ENCODE data around the gene PRSS48. TPM values are rescaled to one million over a fixed set of nuclear protein-coding genes. Genes with fewer than 3 reads are reported as not detected.
A peak's percentile ranks its signal among the peaks of the same experiment; 100 is the strongest.
"Not testable (repeated sequence)": the region's sequence is repeated elsewhere in the genome, so short reads cannot be mapped to it uniquely, and the experiment has no call there.

The PRSS48 gene
- total and polyA plus RNA-seq, 4 donors, result 0.21 TPM; not detected in 3

- no peaks in the 10 kb centered on the region for H3K27me3 ChIP-seq (ENCODE audit: control insufficient read depth, insufficient read depth, low read length)
- H3K9me3 ChIP-seq (ENCODE audit: control insufficient read depth, insufficient read depth, low read length), result no peaks in the 10 kb centered on the region
- peaks cover 7% of the 10 kb centered on the region for H3K36me3 ChIP-seq (ENCODE audit: control insufficient read depth, insufficient read depth, low read length)
- H3K27ac ChIP-seq (ENCODE audit: low read depth, low read length), result no peak overlapping the region
- peaks cover 6% of the 10 kb centered on the region for H3K4me1 ChIP-seq (ENCODE audit: control insufficient read depth, insufficient read depth, low read length)
- no CpG with 5 or more reads among the region's 2 CpGs for WGBS (ENCODE audit: insufficient coverage)
- peak in 1 of 6 donors; percentile 31 for DNase-seq (ENCODE audit: low read depth in 4 of 6, low spot score in 6 of 6)
- H3K4me3 ChIP-seq (ENCODE audit: low read depth, low read length), result no peak overlapping the region
These were observed 20.8 kb upstream of the PRSS48 start for GRCh38 chr4:151256134-151256533.

GRCh38 chr4:151257704-151258103 is 19.3 kb upstream of the PRSS48 start:
- 60% methylated on average over 2 of the region's 4 CpGs for WGBS (ENCODE audit: insufficient coverage)
- H3K27ac ChIP-seq (ENCODE audit: low read depth, low read length), result no peak overlapping the region
- no peaks in the 10 kb centered on the region for H3K27me3 ChIP-seq (ENCODE audit: control insufficient read depth, insufficient read depth, low read length)
- peaks cover 7% of the 10 kb centered on the region for H3K36me3 ChIP-seq (ENCODE audit: control insufficient read depth, insufficient read depth, low read length)
- peaks cover 6% of the 10 kb centered on the region for H3K4me1 ChIP-seq (ENCODE audit: control insufficient read depth, insufficient read depth, low read length)
- no peak overlapping the region for H3K4me3 ChIP-seq (ENCODE audit: low read depth, low read length)
- no peak for DNase-seq (ENCODE audit: low read depth in 4 of 6, low spot score in 6 of 6)
- no peaks in the 10 kb centered on the region for H3K9me3 ChIP-seq (ENCODE audit: control insufficient read depth, insufficient read depth, low read length)

DNA sequence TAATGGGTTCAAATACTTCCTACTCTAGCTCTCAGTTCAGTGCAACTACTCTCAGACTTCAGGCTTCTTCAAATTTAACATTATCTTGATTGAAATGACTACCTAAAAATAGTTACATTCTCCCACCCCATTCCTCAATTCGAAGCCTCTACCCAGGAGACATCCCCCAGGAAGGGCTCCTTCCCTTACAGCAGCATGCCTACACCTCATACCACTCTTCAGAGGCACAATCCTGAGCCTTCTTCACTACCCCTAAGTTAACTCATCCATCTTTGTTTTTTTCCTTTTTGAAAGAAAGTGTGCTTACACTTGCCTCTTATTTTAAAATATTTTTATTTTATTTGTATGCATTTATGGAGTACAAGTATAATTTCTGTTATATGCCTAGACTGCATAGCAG is 17.2 kb upstream of the PRSS48 start:
- Histone ChIP-seq H3K36me3 (ENCODE audit: control insufficient read depth, insufficient read depth, low read length) (peaks cover 7% of the 10 kb centered on the region), H3K27ac (ENCODE audit: low read depth, low read length) (no peak overlapping the region), H3K9me3 (ENCODE audit: control insufficient read depth, insufficient read depth, low read length) (no peaks in the 10 kb centered on the region), H3K4me3 (ENCODE audit: low read depth, low read length) (no peak overlapping the region), H3K4me1 (ENCODE audit: control insufficient read depth, insufficient read depth, low read length) (peaks cover 3% of the 10 kb centered on the region), H3K27me3 (ENCODE audit: control insufficient read depth, insufficient read depth, low read length) (no peaks in the 10 kb centered on the region)
- WGBS (ENCODE audit: insufficient coverage), result 100% methylated on average over 1 of the region's 1 CpG
- DNase-seq (ENCODE audit: low read depth in 4 of 6, low spot score in 6 of 6), result no peak

DNA sequence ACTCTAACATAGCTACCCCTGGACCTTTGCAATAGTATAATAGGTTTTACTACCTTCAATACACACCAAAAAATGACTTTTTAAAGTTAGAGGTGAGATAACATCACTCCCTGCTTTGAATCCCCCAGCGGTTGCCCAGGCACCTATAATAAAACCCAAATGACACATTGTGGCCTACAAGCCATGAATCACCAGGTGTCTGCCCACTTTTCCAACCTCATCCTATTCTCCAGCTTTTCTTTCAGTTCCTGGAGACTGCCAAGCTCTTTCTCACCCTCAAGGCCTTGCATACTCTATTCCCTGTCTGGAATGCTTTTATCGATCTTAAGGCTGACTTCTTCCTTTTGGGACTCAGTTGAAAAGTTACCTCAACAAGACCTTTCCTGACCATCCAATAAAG is 16.4 kb upstream of the PRSS48 start:
- Histone ChIP-seq H3K9me3 (ENCODE audit: control insufficient read depth, insufficient read depth, low read length) (no peaks in the 10 kb centered on the region), H3K27me3 (ENCODE audit: control insufficient read depth, insufficient read depth, low read length) (no peaks in the 10 kb centered on the region), H3K4me1 (ENCODE audit: control insufficient read depth, insufficient read depth, low read length) (peaks cover 3% of the 10 kb centered on the region), H3K27ac (ENCODE audit: low read depth, low read length) (no peak overlapping the region), H3K4me3 (ENCODE audit: low read depth, low read length) (no peak overlapping the region), H3K36me3 (ENCODE audit: control insufficient read depth, insufficient read depth, low read length) (peaks cover 7% of the 10 kb centered on the region)
- WGBS (ENCODE audit: insufficient coverage), result 100% methylated on average over 2 of the region's 2 CpGs
- DNase-seq (ENCODE audit: low read depth in 4 of 6, low spot score in 6 of 6), result no peak

GRCh38 chr4:151263455-151263854 is 13.5 kb upstream of the PRSS48 start:
- no peaks in the 10 kb centered on the region for H3K27me3 ChIP-seq (ENCODE audit: control insufficient read depth, insufficient read depth, low read length)
- no peaks in the 10 kb centered on the region for H3K9me3 ChIP-seq (ENCODE audit: control insufficient read depth, insufficient read depth, low read length)
- DNase-seq (ENCODE audit: low read depth in 4 of 6, low spot score in 6 of 6), result no peak
- H3K36me3 ChIP-seq (ENCODE audit: control insufficient read depth, insufficient read depth, low read length), result peaks cover 4% of the 10 kb centered on the region
- H3K4me1 ChIP-seq (ENCODE audit: control insufficient read depth, insufficient read depth, low read length), result no peaks in the 10 kb centered on the region
- no peak overlapping the region for H3K27ac ChIP-seq (ENCODE audit: low read depth, low read length)
- 43% methylated on average over 1 of the region's 2 CpGs for WGBS (ENCODE audit: insufficient coverage)
- H3K4me3 ChIP-seq (ENCODE audit: low read depth, low read length), result no peak overlapping the region

- WGBS (ENCODE audit: insufficient coverage), result no CpG with 5 or more reads among the region's 1 CpG
- H3K27me3 ChIP-seq (ENCODE audit: control insufficient read depth, insufficient read depth, low read length), result no peaks in the 10 kb centered on the region
- H3K4me3 ChIP-seq (ENCODE audit: low read depth, low read length), result no peak overlapping the region
These were observed 10.5 kb upstream of the PRSS48 start for GRCh38 chr4:151266497-151266896.

GRCh38 chr4:151267104-151267503 is 9.9 kb upstream of the PRSS48 start:
- H3K9me3 ChIP-seq (ENCODE audit: control insufficient read depth, insufficient read depth, low read length), result no peaks in the 10 kb centered on the region
- H3K4me1 ChIP-seq (ENCODE audit: control insufficient read depth, insufficient read depth, low read length), result no peaks in the 10 kb centered on the region
- no peaks in the 10 kb centered on the region for H3K36me3 ChIP-seq (ENCODE audit: control insufficient read depth, insufficient read depth, low read length)
- no peak overlapping the region for H3K4me3 ChIP-seq (ENCODE audit: low read depth, low read length)
- 80% methylated on average over 1 of the region's 4 CpGs for WGBS (ENCODE audit: insufficient coverage)
- no peak for DNase-seq (ENCODE audit: low read depth in 4 of 6, low spot score in 6 of 6)
- no peaks in the 10 kb centered on the region for H3K27me3 ChIP-seq (ENCODE audit: control insufficient read depth, insufficient read depth, low read length)
- H3K27ac ChIP-seq (ENCODE audit: low read depth, low read length), result no peak overlapping the region

More at GRCh38 chr4:151266497-151266896, 10.5 kb upstream of the PRSS48 start:
- Histone ChIP-seq H3K4me1 (ENCODE audit: control insufficient read depth, insufficient read depth, low read length) (no peaks in the 10 kb centered on the region), H3K9me3 (ENCODE audit: control insufficient read depth, insufficient read depth, low read length) (no peaks in the 10 kb centered on the region), H3K36me3 (ENCODE audit: control insufficient read depth, insufficient read depth, low read length) (no peaks in the 10 kb centered on the region), H3K27ac (ENCODE audit: low read depth, low read length) (no peak overlapping the region)
- DNase-seq (ENCODE audit: low read depth in 4 of 6, low spot score in 6 of 6), result no peak

GRCh38 chr4:151267822-151268535 is 9.0 kb upstream of the PRSS48 start:
- H3K27ac ChIP-seq (ENCODE audit: low read depth, low read length), result no peak overlapping the region
- H3K9me3 ChIP-seq (ENCODE audit: control insufficient read depth, insufficient read depth, low read length), result no peaks in the 10 kb centered on the region
- H3K4me1 ChIP-seq (ENCODE audit: control insufficient read depth, insufficient read depth, low read length), result no peaks in the 10 kb centered on the region
- DNase-seq (ENCODE audit: low read depth in 4 of 6, low spot score in 6 of 6), result no peak
- H3K36me3 ChIP-seq (ENCODE audit: control insufficient read depth, insufficient read depth, low read length), result no peaks in the 10 kb centered on the region
- WGBS (ENCODE audit: insufficient coverage), result no CpG with 5 or more reads among the region's 7 CpGs
- no peak overlapping the region for H3K4me3 ChIP-seq (ENCODE audit: low read depth, low read length)
- no peaks in the 10 kb centered on the region for H3K27me3 ChIP-seq (ENCODE audit: control insufficient read depth, insufficient read depth, low read length)

GRCh38 chr4:151268905-151269304 is 8.1 kb upstream of the PRSS48 start:
- not testable (repeated sequence) for DNase-seq (ENCODE audit: low read depth in 4 of 6, low spot score in 6 of 6)

GRCh38 chr4:151284534-151285245 is 7.7 kb downstream of the PRSS48 start:
- Histone ChIP-seq H3K9me3 (ENCODE audit: control insufficient read depth, insufficient read depth, low read length) (peaks cover 7% of the 10 kb centered on the region), H3K27ac (ENCODE audit: low read depth, low read length) (peak overlapping the region; percentile 47), H3K4me1 (ENCODE audit: control insufficient read depth, insufficient read depth, low read length) (no peaks in the 10 kb centered on the region), H3K36me3 (ENCODE audit: control insufficient read depth, insufficient read depth, low read length) (no peaks in the 10 kb centered on the region), H3K4me3 (ENCODE audit: low read depth, low read length) (no peak overlapping the region), H3K27me3 (ENCODE audit: control insufficient read depth, insufficient read depth, low read length) (no peaks in the 10 kb centered on the region)
- peak in 2 of 6 donors; percentile 14 to 26 for DNase-seq (ENCODE audit: low read depth in 4 of 6, low spot score in 6 of 6)
- WGBS (ENCODE audit: insufficient coverage), result 62% methylated on average over 2 of the region's 4 CpGs

More at GRCh38 chr4:151268905-151269304, 8.1 kb upstream of the PRSS48 start:
- H3K36me3 ChIP-seq (ENCODE audit: control insufficient read depth, insufficient read depth, low read length); H3K4me3 ChIP-seq (ENCODE audit: low read depth, low read length); H3K9me3 ChIP-seq (ENCODE audit: control insufficient read depth, insufficient read depth, low read length); H3K27ac ChIP-seq (ENCODE audit: low read depth, low read length); H3K4me1 ChIP-seq (ENCODE audit: control insufficient read depth, insufficient read depth, low read length); H3K27me3 ChIP-seq (ENCODE audit: control insufficient read depth, insufficient read depth, low read length): not testable (repeated sequence)
